Fibroblast of lung (primary cell): ENCODE results near the gene TADA2A.

Experiments
- CTCF ChIP-seq, 2 donors: IDR thresholded peaks in 1 of 2; conservative IDR thresholded peaks in 1 of 2; 1 replicate in 1 of 2; 2 replicates in 1 of 2; pipeline ENCODE4 v1.5.1; 2011 to 2012; ENCODE audit warnings: low read length in 2 of 2, control low read depth in 1 of 2, inconsistent platforms in 1 of 2, low read depth in 1 of 2, mild to moderate bottlenecking in 1 of 2
- EZH2 ChIP-seq: IDR thresholded peaks from 2 replicates; pipeline ENCODE4 v1.5.1; 2012; ENCODE audit warnings: low read length, control low read depth, mild to moderate bottlenecking; ENCODE audit errors: missing control alignments

DNA sequence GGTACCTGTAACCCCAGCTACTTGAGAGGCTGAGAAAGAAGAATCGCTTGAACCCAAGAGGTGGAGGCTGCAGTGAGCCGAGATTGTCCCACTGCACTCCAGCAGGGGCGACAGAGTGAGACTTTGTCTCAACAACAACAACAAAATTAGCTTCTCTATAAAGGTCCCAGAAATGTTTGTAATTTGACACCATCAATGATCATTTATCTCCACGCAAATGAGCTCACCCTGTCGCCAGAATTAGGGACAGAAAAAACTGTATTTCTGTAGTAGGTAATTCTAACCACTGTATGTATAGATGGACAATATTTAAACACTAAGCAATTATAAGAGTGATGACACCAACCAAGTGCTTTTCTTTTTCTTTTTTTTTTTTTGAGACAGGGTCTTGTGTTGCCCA is 20.2 kb upstream of the TADA2A start:
- TF ChIP-seq CTCF (conservative IDR thresholded peaks at IDR 0.05 in 1 of 2, IDR thresholded peaks at IDR 0.05 in 1 of 2; ENCODE audit: low read depth in 1 of 2, low read length in 2 of 2) (no peak), EZH2 (no peak)
